ENCODE data around the gene UTP11.

The UTP11 gene

DNA sequence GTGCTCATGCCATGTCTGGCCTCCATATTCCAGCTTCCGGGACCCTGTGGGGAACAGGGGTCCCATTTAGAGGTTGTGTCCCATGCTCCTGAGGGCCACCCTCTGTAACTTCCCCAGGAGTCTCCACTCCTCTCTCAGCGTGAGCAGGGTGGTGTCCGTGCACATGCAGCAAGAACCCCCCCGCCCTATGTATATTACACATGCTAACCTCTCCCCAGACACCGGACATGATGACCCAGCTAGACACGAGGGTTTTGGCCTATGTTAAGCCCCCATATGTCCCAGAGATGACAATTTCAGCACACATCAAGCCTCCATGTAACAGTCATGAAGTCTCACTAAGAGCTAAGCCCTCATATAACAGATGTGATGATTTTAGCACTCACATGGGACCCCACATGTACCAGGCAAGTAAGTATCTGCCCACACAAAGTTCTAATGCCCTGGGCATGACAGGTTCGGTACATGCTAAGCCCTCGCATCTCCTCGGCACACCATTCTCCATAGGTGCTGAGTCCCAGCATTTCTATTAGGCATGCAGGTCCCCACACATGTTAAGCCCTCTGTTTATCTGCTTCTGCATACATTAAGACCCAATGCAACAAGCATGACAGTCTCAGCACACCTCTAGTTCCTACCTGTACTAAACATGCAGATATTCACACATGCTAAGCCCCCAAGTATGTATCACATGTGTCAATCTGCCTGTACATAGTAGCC is 14.3 kb upstream of the UTP11 start:
- DNase-seq (ENCODE audit: low read depth in 2 of 2) = no peak
- TF ChIP-seq, protein P1, sequence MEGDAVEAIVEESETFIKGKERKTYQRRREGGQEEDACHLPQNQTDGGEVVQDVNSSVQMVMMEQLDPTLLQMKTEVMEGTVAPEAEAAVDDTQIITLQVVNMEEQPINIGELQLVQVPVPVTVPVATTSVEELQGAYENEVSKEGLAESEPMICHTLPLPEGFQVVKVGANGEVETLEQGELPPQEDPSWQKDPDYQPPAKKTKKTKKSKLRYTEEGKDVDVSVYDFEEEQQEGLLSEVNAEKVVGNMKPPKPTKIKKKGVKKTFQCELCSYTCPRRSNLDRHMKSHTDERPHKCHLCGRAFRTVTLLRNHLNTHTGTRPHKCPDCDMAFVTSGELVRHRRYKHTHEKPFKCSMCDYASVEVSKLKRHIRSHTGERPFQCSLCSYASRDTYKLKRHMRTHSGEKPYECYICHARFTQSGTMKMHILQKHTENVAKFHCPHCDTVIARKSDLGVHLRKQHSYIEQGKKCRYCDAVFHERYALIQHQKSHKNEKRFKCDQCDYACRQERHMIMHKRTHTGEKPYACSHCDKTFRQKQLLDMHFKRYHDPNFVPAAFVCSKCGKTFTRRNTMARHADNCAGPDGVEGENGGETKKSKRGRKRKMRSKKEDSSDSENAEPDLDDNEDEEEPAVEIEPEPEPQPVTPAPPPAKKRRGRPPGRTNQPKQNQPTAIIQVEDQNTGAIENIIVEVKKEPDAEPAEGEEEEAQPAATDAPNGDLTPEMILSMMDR (IDR thresholded peaks at IDR 0.05; ENCODE audit: low read depth, low read length) = no peak
- no peak overlapping the region for H3K4me3 ChIP-seq (replicated peaks in 1 of 2; ENCODE audit: low read depth in 2 of 2, low read length in 2 of 2)

DNA sequence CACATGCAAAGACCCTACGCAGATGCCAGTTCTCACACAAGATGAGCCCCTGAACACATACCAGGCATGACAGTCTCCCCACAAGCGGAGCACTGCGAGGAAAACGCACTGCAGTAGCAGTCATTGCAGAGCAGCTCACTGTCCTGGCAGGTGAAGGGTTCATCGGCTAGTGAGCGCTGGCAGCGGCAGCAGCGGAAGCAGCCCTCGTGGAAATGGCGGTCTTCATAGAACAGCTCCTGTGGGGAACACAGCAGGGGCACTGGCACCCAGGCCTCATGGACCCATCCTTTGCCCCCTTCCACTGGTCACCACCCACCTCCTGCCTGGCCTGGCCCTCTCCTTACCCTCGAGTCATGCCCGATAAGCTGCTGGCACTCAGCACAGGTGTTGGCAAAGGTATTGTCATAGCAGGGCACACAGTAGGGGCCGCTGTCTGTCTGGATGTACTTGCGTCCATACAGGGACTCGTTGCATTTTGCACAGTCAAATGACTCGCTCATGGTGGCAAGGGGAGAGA is 13.6 kb upstream of the UTP11 start:
- DNase-seq (ENCODE audit: low read depth in 2 of 2) = no peak
- TF ChIP-seq, protein P1 (IDR thresholded peaks at IDR 0.05; ENCODE audit: low read depth, low read length) = no peak

DNA sequence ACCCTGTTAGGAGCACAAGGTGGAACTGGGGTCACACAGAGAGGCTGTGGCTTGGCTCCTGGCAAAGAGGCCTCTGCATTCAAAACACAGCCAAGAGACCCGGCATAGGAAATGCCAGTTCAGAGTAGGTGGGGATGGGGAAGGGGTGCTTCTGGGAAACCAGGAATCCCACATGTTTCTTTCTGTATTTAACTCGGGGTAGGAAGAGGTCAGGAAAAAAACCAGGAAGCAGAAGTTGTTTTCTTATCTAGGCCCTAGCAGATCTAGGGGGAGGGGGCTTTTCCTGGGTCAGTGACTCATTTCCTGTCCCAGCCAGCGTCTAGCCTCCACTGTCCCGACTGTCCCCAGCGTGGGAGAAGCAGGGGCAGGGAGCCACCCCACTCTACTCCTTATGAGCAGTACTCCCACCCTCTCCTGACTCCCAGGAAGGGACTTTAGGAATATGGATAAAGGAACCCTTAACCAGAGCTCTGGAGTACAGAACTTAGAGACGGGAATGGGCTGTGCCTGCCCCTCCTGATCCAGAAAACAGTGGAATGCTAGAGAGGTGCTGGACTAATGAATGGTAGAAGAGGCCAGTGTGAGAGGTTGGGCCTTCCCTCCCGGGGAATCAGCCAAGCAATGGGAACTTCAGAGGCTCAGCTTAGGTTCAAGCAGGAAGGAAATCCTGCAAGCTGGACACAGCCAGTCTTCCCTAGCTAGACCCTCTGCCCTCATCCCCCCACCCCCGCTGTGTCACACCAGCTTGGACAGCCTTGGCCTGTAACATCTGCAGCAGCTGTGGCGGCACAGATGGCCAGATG is 12.9 kb upstream of the UTP11 start:
- TF ChIP-seq, protein P1 (IDR thresholded peaks at IDR 0.05; ENCODE audit: low read depth, low read length) = no peak
- peak; percentile 70 to 81 for DNase-seq (ENCODE audit: low read depth in 2 of 2)

More for the DNA sequence above, 13.6 kb upstream of the UTP11 start:
- peak overlapping the region in 1 of 2 donors; percentile 19 for H3K4me3 ChIP-seq (replicated peaks in 1 of 2; ENCODE audit: low read depth in 2 of 2, low read length in 2 of 2)

DNA sequence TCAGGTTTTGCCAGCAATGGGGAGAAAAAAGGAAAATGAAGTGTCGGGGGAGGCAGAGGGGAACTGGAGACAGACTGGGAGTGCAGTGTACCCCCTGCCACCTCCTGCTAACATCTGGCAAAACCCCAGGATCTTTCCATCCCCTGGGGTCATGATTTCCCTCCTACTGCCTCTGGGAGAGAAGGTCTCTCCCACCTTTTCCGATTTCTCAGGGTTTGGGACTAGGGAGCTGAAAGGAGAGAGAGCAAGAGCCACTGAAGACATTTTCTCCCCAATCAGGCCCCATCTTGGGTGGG is 12.4 kb upstream of the UTP11 start:
- H3K4me3 ChIP-seq (replicated peaks in 1 of 2; ENCODE audit: low read depth in 2 of 2, low read length in 2 of 2) = peak overlapping the region in 1 of 2 donors; percentile 21
- no peak for DNase-seq (ENCODE audit: low read depth in 2 of 2)
- TF ChIP-seq, protein P1 (IDR thresholded peaks at IDR 0.05; ENCODE audit: low read depth, low read length) = no peak

More for the DNA sequence above, 12.9 kb upstream of the UTP11 start:
- peak overlapping the region in 1 of 2 donors; percentile 21 for H3K4me3 ChIP-seq (replicated peaks in 1 of 2; ENCODE audit: low read depth in 2 of 2, low read length in 2 of 2)

DNA sequence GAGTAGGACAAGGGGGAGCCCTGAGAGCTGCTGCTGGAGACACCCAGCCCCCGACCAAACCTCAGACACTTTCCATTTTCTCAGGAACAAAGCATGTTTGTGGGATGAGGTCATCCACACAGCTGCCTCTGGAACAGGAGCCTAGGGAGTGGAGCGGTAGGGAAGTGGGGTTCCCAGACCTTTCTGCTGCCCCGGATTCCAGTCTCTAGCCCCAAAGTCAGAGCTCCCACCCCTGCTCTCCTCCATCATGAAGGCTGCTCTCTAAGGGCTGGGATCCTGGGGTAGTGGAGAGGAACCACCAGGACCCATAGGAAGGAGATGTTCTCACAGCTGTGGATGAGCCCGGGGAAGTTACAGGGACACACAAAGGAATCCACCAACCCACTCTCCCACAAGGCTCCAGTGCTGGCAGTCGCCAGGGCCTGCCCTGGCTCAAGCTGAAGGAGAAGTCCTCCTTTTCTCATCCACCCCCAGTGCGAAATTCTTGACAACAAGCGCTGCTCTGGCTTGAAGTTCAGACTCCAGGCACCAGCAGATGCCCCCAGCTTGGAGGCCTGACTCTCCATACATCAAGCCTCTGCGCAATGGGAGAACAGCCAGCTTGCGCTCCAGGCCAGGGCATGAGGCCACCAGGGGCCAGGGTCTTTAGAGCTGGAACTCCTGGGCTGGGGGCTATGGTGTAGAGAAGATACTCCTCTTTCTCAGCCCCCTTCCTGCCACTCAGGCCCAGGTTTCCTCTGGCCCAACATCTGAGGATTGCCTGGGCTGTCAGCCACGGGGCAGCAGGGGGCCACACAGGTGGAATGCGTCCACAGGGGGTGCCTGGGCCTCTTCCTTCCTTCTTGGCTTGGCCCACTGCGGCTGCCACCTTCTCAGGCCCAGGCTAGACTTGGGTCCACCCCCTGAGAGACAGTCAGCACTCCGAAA is 11.7 kb upstream of the UTP11 start:
- H3K4me3 ChIP-seq (replicated peaks in 1 of 2; ENCODE audit: low read depth in 2 of 2, low read length in 2 of 2) = peak overlapping the region in 1 of 2 donors; percentile 21
- peak; percentile 81 to 90 for DNase-seq (ENCODE audit: low read depth in 2 of 2)
- TF ChIP-seq, protein P1 (IDR thresholded peaks at IDR 0.05; ENCODE audit: low read depth, low read length) = no peak
